ENCODE data around the gene RBM5.

The RBM5 gene

DNA sequence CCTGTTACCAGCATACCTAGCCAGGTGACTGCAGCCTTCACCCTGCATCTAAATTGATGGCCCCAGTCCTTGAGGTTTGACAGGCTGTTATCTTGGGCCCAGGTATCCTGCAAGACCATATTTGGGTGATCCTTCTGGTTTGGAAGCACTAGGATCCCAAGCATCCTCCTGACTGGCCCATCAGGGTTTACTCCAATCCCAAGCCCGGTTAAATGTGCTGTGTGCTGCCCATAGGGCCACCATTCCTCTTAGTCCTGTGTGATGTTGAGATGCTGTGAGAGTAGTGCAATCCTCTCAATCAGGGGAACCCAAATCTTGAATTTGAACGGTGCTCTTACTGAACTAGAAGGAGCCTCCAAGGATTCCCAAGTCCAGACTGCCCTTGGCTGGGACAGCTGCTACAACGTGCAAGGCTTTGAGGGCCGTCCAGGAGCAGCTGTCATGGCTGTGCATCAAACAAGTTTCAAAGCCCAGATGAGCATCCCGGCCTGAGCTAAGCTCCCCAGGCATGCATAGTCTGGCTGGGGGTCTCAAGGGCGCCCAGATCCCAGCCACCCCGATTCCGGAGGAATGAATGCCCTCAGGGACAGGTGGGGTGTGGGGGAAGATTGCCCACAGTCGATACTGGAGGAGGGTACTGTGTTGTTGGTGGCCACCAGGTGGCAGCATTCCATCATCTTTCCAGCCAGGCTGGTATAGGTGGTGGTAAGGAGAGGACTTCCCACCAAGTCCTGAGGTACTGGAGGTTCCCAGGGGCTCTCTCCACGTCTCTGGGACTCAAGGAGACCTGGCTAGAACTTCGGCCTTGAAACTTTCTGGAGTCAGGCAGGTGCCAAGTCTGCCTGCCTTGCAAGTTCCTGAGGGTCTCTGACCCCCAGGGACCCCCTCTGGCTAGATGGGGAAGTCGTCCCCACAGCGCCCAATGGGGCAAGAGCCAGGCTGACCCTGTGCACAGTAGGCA is 32.6 kb downstream of the RBM5 start:
- DNase-seq, result no peak

DNA sequence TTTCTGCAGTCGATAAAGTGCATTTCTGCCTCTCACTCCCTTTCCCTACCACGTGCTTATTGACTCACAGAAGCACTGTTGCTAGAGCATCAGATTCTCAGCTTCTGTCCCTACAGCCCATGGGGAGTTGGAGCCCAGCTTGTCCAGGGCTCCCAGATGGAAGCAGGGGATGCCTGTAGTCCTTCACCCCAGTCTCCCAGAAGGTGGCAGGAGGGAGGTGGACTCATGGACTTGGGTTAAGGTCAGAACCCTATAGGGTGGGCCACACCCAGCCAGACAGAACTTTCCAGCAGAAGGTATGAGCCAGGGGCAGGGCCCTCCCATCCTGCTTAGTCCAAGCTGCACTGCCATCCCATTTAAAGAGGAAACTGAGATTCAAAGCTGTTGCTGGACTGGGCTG is 33.4 kb downstream of the RBM5 start:
- no peak for DNase-seq

DNA sequence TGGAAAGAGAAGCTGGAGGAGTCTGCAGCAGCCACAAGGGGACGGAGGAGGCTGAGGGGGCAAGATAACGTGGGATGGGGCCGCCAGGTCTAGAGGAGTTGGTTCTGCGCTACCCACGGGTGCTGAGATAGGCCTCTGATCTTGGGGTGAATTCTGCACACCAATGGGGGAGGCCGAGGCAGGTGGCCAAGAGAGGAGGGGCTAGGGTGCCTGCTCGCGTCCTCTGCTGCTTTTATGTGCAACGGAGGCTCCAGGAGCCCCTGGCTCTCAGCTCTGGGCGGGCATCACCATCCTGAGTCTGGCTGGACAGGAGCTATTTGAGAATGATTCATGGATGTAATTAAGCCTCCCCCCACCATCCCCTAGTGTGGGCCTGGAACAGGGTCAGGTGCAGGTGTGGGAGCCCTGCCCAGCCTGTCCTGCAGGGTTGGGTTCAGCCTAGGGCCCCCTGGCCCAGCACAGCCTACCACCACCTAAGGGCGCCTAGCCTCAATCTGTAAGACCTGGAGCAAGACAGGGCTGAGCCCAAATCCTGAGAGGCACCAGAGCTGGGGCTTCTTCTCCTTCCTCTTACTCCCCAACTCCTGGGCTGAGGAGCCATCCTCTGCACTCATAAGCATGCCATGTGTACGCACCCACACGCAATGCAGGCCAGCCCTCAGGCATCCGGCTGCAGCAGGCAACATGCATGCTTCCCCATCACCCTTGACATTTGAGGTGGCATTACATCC is 34.1 kb downstream of the RBM5 start:
- no peak for DNase-seq

DNA sequence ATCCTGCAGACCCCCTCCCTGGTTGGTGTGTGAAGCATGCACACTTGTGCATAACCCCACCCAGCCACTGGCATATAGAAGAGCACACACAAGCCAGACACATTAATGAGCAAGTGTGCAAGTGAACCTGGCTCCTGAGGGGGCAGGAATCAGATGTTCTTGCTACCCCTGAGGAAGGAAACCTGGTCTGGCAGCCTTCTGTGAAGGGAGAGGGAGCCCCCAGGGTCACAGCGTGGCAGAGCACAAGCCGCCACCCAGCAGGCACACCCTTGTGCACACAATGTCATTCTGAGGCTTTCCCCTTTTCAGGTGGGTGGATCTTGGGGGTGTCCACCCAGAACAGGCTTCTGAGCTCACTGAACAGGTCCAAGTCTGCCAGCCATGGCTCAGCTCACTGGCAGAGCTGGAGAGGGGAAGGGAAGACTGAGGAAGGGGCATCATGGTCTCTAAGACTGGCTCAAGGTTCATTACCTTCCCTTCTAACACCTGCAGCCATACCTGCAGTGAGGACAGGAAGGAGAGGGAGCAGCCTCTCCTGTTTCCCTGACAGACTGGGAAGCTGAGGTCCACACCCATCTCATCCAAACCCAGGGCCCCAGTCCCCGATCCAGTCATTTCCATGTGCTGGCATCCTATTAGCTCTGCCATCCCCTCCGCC is 34.8 kb downstream of the RBM5 start:
- no peak for DNase-seq

- no peak for DNase-seq
These were observed 35.5 kb downstream of the RBM5 start for GRCh38 chr3:50124052-50124799.

- no peak for DNase-seq
These were observed 36.1 kb downstream of the RBM5 start for GRCh38 chr3:50124800-50125178.

DNA sequence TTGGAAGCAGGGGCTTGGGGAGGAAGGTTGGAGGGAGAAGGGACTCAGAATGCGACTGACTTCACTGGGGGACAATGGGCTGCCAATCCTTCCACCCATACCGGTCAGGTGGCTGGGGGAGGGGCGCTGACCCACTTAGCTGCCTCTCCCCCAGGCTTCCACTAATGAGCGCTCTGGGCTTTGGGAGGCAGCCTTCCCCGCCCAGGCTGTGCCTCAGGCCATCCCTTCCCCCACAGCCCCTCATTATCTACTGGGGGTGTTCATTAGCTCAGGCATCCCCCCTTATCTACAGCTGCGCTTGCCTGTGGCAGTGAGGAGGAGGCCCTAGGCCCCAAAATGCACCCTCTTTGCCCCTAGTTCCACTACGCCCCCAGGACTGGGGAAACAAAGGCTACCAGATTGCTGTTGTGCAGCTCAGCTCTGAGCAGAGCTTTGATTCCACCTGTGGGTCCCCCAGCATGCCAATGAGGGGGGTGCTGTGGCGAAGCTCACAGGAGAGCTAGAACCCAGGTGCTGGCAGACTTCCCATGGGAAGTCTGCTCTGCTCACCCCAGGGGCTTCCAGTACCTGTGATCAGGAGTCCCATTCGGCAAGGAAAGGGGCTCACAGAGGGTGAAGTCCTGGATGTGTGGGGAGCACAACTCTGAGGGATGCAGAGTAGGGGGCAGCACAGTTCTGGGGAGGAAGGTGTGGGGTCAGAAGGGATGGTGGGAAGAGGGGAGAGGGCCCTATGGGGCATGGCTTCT is 37.0 kb downstream of the RBM5 start:
- DNase-seq, result no peak

DNA sequence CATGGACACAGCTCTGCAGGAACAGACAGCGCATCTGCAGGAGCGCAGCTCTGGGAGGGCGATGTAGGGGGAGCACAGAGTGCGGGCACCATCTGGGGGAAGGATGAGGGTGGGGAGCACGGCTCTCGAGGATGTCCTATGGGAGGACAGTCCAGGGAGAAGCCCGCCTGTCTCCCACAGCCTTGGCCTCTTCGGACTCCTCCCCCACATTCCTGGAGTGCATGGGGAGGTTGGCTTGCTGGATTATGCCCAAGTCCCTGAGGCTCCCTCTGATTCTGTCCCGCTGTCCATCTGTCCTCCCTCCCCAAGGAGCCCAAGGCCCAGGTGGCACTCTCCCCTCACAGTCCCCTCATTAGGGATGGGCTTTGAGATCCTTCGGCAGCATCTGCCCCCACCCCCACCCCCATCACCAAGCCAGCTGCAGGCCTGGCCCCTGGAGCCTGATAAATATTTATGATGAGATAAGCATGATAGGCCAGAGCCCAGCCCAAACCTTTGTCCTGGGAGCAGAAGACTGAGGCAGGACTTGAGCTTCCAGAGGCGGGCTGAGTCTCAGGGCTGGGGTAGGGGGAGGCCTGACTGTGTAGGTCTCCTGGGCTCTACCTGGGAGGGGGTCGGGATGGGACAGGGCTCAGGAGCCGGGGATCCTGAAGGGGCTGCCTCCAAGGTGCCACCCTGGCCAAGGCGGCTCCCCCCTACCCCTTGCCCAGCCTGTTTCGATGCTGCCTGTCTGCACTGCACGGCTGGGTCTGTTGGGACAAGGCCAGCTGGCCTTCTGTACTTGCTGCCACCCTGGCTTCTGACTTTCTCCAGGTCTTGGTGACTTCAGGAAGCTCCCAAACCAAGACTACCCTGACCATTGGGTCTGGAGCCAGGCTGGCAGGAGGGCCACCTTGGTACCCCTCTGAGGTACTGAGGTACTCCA is 37.8 kb downstream of the RBM5 start:
- no peak for DNase-seq

GRCh38 chr3:50127251-50127691 is 38.6 kb downstream of the RBM5 start:
- no peak for DNase-seq

DNA sequence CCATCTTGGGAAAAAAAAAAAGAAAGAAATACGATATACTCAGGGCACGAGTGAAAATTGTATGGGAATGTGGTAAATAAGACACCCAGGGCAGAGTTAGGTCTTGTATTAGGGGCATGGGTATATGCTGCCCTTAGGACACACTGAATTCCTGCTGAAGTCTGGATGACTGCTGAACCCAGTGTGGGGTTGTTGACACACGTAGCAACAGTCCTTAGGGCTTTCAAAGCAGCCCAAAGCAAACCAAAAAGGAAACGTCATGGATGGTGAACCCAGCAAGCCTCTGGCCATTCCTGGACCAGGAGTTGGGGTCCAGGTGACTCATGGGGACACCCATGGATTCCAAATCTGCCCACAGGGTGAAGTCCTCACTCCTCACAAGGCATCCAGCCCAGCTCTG is 39.3 kb downstream of the RBM5 start:
- DNase-seq, result no peak

DNA sequence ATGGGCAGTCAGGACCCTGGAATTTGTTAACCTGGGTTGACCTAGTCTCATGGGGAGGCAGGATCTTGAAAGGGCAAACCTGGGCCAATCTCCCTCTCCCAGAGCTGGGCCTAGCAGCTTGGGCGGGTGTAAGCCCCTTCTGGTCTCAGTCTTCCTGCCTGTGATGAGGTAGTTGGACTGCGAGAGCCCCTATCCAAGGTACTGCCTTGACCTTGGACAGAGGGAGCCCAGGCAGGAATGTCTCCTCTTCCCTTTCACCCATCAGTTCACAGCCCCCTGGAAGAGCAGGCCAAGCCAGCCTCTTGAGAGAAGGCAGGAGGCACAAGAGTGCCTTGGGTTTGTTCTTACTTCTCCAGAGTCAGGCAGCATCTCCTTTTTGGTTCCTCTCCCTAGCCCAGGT is 41.7 kb downstream of the RBM5 start:
- DNase-seq, result no peak

- no peak for DNase-seq
These were observed 43.9 kb downstream of the RBM5 start for GRCh38 chr3:50132421-50133282.

DNA sequence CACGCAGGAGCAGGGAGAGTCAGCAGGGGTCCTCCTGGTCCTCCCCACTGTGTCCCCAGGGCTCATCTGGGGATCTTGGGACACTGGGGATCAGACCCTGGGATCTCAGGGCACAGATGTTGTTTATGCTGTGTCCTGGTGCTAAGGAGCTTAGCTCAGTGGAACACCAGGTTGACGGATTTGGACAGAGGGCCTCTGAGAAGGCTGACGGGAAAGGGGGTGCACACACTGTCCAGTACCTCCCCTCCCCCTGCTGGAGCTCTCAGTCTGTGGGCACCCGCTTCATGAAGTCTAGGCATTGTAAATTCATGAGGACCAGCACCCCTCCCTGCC is 44.5 kb downstream of the RBM5 start:
- no peak for DNase-seq

- no peak for DNase-seq
These were observed 45.6 kb downstream of the RBM5 start for GRCh38 chr3:50134367-50134766.

- no peak for DNase-seq
These were observed 47.2 kb downstream of the RBM5 start for GRCh38 chr3:50135964-50136363.

GRCh38 chr3:50136714-50137405 is 48.1 kb downstream of the RBM5 start:
- no peak for DNase-seq

DNA sequence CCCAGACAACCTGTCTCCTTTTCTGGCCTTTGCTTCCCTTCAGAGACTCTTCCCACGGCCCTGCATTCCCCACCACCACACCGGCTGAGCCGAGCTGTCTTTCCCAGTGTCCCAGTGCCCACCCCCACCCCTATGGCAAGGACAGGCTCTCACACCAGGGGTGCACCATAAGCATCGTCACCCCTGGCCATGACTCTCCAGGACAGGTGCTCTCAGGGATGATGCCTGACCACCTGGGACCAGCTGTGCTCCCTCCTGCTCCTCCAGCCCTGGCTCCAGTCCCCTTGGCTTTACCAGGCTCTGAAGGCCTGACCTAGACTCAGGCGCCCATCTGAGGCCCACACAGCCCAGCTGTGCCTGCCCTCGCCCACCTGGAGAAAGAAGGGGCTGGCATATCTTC is 48.8 kb downstream of the RBM5 start:
- DNase-seq, result no peak

- DNase-seq, result no peak
These were observed 49.8 kb downstream of the RBM5 start for GRCh38 chr3:50138266-50139200.

All from SIG-M5 (cell line).